GM21423 (cell line): ENCODE results near the gene BBS7.

ENCODE experiments used
- ATAC-seq: cut with Tn5 transposase; IDR thresholded peaks from one replicate; pipeline ENCODE4 v1.9.1; 2021; ENCODE audit warnings: mild to moderate bottlenecking, moderate library complexity; ENCODE audit not compliant: unreplicated experiment

The BBS7 gene, protein sequence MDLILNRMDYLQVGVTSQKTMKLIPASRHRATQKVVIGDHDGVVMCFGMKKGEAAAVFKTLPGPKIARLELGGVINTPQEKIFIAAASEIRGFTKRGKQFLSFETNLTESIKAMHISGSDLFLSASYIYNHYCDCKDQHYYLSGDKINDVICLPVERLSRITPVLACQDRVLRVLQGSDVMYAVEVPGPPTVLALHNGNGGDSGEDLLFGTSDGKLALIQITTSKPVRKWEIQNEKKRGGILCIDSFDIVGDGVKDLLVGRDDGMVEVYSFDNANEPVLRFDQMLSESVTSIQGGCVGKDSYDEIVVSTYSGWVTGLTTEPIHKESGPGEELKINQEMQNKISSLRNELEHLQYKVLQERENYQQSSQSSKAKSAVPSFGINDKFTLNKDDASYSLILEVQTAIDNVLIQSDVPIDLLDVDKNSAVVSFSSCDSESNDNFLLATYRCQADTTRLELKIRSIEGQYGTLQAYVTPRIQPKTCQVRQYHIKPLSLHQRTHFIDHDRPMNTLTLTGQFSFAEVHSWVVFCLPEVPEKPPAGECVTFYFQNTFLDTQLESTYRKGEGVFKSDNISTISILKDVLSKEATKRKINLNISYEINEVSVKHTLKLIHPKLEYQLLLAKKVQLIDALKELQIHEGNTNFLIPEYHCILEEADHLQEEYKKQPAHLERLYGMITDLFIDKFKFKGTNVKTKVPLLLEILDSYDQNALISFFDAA

DNA sequence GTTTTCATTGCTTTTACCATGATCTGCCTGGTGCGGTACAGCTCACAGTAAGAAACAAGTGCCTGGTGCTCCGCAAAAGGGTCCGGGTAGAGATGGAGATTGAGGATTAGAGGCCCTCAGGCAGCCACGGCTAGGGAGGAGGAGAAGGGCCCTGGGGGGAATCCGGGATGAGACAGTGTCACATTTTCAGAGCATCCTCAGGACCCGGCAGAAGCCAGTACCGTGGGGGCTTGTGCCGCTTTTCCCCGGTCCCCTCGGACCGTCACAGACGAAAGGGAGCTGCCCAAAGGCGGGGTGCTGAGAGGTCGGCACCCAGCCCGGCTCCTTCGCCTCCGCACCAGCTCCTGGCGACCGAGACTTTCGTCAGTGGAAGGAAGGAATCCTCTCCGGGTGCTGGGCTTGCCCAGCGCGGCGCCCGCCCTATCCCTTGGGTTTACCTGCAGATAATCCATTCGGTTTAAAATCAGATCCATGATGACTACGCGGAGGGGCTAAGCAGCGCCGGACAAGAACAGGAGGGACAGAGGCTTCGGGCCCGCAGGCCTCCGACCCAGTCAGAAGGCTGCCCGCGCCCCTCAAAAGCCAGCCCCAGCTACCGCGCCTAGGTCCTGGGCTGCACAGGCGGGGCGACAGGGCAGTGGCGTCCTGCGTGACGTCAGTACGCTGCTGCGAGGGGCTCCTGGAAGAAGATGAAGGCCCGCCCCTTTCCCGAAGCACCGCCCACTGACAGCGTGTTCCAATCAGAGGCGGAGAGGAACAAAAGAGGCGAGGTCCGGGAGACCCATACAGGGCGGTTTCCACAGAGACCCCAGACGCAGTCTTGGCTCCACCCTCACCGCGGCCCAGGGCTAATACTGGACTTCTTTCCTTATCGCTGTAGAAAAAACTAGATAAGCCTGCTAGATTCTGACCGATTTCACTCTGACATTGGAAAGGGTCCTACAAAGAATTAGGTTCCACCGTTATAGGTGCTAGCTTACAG lies at the start of gene BBS7:
Gene BBS7 (minus strand): TSS at position 634 of the 982 bp plus-strand sequence. CDS start 161 bp downstream, at position 473.
- ATAC-seq = peak; percentile 98

DNA sequence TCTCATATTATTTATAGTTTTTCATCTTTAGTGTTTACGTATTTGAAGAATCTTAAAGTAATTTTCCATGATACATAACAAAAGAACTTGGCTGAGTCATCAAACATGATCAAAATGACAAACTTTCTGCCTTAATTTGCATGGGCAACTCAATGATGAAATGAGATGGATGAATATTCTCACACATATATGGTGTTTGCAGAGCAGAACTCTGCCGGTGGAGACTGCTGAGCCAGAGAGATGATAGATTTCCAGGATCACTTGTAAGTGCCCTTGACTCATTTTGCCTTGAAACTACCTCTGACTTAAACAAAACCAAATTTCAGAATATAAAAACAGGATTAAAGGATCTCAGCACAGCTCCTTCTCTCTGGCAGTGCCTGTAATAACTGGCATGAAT lies 43.4 kb upstream of the BBS7 start:
- ATAC-seq = no peak

DNA sequence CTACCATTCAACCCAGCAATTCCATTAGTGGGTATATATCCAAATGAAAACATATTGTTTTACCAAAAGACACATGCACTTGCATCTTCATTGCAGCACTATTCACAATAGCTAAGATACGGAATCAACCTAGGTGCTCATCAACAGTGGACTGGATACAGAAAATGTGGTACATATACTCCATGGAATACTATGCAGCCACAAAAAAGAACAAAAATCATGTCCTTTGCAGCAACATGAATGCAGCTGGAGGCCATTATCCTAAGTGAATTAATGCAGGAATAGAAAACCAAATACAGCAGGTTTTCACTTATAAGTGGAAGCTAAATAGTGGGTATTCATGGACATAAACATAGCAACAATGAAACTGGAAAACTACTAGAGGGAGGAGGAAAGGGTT lies 38.1 kb upstream of the BBS7 start:
- ATAC-seq = no peak

DNA sequence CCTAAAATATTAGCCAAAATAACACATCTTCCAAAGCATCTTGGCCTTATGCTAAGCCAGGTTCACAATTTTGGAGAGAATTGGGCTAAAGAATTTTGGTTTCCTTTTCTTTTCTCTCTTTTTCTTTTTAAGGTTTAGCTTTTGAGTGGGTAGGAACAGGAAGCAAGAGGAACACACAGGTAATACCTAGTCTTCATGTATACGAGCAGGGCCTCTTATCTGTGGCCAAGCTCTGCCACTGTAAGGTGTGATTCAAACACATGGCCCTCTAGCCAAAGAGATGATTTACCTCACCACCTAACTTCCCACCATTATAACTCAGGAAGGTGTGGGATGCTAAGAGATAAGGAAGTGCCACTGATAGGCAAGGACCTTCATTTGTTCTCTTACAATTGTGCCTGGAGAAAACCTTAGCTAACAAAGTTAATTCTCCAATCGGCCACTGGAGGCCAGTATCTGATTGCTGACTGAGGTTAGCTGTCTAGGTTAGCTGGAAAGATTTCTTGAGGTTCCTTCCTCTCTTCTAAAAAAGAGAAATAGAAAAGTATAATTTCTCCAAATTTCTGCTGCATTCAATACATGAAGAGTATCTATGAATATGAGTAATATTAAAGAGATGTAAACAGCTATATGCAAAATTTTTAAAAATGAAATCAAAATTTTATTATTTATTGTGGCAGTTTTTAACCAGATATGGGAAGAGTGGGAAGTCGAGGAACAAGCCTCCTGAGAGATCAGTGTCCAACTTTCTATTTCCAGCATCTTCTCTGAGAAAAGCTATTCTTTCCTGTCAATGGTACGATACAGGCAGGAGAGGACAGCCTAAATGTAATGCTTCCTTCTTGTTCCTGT lies 30.1 kb upstream of the BBS7 start:
- ATAC-seq = peak; percentile 86

DNA sequence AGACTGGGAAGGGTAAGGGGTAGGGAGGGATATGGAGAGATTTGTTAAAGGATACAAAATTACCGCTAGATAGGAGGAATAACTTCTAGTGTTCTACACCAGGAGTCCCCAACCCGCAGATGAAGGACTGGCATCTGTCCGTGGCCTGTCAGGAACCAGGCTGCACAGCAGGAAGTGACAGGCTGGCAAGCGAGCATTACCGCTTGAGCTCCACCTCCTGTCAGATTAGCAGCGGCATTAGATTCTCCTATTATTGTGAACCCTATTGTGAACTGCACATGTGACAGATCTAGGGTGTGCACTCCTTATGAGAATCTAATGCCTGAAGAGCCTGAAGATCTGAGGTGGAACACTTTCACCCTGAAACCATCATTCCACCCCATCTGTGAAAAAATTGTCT lies 27.9 kb upstream of the BBS7 start:
- ATAC-seq = no peak

DNA sequence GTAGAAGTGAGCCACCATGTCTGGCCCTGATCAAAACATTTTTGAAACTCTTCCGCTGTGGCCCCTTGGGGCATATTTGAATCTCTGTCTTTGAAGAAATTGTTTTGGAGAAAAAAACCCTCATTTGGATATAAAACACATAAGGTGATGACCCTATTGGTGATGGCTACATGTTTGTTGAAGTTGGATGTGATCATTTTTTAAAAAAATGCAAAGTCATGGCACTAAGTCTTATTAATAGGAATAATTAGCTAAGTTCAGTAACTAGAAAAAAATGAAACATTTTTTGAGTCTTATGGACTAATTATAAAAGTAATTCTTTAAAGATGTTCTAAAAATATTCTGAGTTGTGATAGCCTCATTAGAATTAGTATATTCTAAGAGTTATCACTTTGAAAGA lies 17.9 kb upstream of the BBS7 start:
- ATAC-seq = no peak

DNA sequence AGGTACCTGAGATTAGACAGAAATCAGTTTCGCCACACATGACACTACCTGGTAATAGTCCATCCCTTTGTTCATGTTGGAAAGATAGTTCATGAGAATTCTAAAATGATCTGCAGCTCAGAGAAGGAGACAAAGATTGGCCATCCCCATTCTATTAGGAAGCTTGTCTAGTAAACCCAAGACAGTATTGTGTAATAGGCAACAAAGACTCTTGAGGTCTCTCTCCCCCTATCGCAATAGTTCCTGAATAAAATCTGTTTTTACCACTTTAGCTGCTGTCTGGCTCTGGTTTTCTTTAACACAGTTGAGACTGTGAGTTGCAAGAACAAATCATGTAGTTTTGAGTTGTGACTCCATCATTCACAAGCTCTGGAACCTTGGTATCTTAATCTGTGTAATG lies 14.8 kb upstream of the BBS7 start:
- ATAC-seq = no peak

DNA sequence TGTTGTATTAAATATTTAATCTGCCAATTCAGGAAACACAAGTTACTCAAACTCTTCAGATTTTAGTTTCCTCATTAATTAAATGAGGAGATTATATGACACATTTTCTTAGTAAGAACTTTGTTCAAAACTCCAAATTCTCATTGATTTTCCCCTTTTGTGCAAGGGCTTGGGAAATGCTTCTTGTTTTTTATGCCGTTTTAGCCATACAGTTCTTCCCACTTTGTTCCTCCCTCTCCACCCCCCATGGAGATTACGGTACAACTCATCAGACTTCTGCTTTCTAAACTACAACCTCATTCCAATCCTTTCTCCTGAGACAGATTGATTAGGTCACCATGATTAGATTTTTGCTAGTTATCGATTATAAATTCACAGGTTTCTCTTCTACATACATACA lies 10.9 kb upstream of the BBS7 start:
- no peak for ATAC-seq

DNA sequence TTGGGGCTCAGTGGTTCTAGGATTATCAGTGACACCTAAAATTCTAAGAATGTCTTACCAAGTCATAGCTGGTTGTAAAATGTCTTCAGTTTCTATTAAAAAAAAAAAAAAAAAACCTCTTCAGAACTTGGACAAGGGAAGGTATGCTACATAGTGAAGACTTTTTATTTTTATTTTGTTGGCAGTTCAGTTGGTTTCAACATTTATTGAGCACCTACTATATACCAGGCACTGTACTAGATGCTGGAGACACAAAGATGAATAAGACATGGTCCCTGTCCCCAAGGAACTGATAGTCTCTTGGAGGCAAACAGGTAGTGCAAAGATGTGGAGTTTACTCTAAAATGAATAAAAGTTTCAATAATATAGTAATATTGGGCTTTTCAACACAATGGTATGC lies 8.9 kb upstream of the BBS7 start:
- no peak for ATAC-seq

DNA sequence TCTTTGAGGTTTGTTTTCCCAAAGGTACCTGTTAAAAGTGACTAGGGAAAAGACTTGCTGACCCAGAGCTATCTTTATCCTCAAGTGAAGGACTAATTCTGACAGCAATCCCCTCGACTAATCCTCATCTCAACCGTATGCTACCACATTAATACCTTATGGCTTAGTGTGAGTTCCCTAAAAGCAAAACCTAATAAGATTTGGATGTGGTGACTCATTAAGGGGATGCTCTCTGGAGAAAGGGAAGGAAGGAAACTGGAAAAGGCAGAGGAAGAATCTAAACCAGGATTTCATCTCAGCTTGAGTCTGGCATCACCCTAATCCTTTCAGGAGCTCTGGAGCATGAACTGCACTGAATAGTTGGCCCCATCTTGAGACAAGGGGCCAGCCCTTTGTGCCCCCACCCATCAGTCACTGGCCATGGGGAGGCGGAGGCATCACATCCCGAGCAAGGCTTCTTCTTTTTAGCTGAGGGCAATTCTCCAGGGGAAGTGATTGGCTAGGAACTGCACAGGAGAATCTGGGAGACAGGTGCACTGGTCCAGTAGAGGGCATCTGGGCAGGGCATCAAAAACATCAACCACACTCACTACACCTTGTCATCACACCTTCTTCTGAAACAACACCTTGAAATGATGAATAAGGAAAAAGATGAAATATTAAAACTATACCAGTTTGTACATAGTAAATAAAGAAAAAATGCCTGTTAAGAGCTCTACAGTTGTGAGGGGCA lies 6.9 kb upstream of the BBS7 start:
- no peak for ATAC-seq

DNA sequence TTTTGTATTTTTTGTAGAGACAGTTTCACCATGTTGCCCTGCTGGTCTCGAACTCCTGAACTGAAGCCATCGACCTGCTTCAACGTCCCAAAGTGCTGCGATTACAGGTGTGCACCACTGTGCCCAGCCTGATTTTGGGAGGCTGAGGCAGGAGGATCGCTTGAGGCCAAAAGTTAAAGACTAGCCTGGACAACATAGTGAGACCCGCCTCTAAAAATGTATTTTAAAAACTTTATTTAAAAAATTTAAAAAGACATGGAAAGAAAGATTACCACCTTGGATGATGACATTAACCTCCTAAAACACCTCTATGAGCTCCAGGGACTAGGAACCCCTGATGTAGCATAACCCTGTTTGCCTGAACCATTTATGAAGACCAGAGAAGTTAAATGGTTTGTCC lies 5.8 kb upstream of the BBS7 start:
- ATAC-seq = no peak

DNA sequence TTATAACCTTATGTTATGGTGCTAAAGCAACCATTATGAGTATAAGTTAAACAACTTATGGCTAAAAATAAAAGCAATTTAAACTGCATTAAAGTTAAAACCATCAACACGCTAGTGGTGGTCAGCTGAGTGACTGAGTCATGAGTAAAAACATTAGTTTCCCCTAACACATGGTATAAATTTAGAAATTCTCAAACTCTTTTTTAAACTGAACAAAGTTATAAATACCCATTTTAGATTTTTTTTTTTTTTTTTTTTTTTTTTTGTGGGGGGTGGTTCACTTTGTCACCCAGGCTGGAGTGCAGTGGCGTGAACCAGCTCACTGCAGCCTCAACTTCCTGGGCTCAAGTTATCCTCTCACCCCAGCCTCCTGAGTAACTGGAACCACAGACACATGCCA lies 5.4 kb upstream of the BBS7 start:
- ATAC-seq = no peak

DNA sequence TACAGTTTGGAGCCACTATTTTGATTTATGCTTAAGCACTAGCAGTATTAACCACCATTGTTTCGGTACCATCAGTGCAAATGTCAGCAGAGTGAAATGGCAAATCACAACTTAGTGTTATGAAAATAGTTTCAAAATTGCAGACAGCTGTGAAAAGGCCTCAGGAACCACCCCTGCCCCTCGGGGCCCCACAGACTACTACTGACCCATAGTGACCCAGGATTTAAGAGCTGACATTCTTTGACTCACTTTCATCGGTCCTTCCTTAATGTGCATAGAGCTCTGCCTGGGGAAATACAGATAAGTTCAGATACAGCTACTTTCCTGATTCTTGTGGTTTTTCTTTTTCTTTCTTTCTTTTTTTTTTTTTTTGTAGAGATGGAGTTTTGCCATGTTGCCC lies 3.3 kb upstream of the BBS7 start:
- ATAC-seq = no peak

DNA sequence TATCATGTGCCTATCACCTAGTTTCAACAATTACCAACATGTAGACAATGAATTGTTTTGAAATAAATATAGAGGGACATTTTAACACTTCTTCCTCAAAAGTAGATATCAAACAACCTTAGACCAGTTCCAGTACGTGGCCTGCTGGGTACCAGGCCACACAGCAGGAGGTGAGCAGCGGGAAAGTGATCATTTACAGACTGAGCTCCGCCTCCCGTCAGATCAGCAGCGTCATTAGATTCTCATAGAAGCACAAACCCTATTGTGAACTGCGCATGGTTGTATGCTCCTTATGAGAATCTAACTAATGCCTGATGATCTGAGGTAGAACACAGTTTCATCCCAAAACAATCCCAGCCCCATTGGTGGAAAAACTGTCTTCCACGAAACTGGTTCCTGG lies 6.5 kb downstream of the BBS7 start:
- no peak for ATAC-seq

DNA sequence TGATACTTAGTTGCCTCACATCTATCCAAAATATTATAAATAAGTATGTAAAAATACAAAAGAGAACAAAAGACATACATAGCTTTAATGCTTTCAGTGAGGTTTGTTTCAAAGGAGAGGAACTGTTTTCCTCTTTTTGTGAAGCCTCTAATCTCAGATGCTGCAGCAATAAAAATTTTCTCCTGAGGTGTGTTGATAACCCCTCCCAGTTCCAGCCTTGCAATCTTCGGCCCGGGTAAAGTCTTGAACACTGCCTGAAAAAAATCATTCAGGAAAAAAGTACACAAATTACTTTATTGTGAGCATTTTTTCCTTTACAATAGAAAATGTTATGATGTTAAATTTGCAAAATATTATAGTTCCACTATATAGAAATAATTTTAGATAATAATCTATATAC lies 8.8 kb downstream of the BBS7 start:
- ATAC-seq = no peak

DNA sequence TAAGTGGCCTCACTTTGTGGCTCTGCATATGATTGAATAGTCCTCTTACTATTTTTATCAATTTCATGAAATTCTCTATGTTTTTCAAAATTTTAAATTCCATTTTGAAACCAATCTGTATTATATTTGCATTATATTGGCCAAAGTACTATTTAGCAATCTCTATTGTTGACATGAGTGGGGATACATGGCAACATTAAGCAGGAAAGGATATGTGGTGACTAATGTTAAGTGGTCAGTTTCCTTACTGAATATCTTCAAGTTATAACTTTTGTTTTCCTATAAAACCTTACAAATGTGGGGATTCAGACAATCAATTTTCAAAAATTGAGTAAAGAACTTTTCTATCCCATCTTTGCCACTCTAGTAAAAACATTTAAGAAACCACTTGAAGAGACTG lies 10.2 kb downstream of the BBS7 start:
- ATAC-seq = no peak

DNA sequence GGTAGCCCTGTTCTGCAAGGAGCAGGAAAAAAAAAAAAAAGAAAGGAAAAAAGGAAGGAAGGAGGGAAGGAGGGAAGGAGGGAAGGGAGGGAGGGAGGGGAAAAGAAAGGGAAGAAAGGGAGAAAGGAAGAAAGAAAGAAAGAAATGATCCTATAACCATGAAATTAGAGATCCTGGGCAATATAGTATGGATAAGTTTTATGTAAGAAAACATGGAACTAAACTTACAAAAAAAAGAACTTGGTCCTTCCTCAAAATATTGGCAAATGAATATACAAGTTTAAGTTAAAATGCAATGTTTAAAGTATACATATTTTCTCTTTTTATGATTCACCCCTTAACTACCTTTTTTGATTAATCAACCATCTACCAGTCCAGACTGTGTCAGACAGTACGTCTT lies 18.9 kb downstream of the BBS7 start:
- ATAC-seq = no peak

DNA sequence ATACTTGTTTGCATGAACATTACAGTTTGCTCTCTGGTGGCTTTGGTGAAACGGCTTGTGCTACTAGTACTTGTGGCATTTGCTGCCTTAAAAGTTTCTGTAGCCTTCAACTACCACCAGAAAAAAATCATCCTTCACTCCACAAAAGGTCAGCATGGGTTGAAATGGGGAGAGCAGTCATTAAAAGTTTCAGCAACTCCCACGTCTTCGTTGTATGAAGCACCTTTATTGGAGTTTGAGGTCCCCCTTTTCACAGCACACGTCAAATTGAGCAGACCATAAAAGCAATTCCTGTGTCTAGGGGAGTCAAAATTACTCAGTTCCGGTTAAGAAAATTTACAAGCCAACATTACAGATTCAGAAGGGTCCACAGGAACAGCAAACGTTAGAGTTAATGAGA lies 23.6 kb downstream of the BBS7 start:
- ATAC-seq = no peak

DNA sequence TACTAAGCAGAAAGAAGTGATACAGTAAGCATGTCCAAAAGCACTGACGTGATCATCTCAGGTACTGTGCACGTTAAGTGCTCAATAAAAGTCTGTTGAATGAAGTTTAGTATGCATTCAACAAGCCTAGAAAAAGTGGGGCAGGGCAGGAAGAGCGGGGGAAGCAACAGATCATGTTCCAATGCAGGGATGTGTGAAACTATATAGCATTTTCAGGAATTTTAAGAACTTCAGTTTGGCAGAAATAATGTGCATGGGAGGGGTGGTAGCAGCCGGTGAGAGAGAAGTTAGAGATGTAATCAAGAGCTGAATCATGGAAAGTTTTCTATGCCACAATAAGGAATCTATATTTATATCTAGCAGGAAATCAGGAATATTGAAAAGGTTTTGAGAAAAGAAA lies 27.4 kb downstream of the BBS7 start:
- no peak for ATAC-seq

DNA sequence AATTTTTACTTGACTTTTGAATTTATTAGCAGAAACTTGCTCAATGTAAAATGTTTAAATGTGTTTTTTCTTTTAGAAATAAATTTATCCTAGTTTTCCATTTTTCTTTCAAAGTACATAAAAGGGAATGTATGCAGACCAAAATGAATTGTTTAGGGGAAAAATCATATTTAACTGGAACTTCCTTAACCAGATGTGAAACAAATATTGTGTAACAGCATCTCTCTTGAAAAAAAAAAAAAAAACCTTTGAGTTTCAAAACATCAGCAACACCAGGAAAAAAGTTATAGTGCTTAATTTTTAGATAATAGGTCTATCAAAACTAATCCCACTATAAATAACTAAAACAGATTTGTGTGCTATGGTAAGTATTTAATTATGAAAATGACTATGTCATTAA lies 32.1 kb downstream of the BBS7 start:
- no peak for ATAC-seq
